OCI-LY7 (cell line): ENCODE results near the gene CORO7. TPM values are rescaled to one million over a fixed set of nuclear protein-coding genes. Genes with fewer than 3 reads are reported as not detected.

ENCODE experiments used
- BruUV-seq: library from RNA; stranded (reverse); fragments of 400-500 nt; replicated peaks from 2 replicates; lab custom pipeline; 2021; lab: Mats Ljungman, UMichigan
- CTCF ChIA-PET: fragments of 300-600 bp; sonication (Branson Sonifier 250); formaldehyde crosslinking; loops from one replicate; lab custom pipeline; 2022; ENCODE audit warnings: antibody characterized with exemption; ENCODE audit not compliant: unreplicated experiment; lab: Charles Lee
- POLR2A ChIA-PET: fragments of 300-600 bp; sonication (Branson Sonifier 250); formaldehyde crosslinking; loops from one replicate; lab custom pipeline; 2022; ENCODE audit warnings: antibody characterized with exemption; lab: Charles Lee
- DNase-seq: peaks from one replicate; pipeline ENCODE4 v3.0.0-alpha.2; 2015; ENCODE audit warnings: low spot score
- H2AFZ ChIP-seq: fragments of 200-600 bp; sonication (generic), shearing (Covaris generic); 2 replicates; pipeline ENCODE4 v1.6.1; 2014; ENCODE audit warnings: mild to moderate bottlenecking, antibody characterized with exemption, low read length, moderate library complexity
- H3K27ac ChIP-seq: fragments of 200-600 bp; sonication (generic); 2 replicates; pipeline ENCODE4 v1.5.1; 2014; ENCODE audit warnings: mixed run types, low read depth, mild to moderate bottlenecking, moderate library complexity, low read length, inconsistent platforms; ENCODE audit not compliant: poor library complexity, severe bottlenecking
- H3K36me3 ChIP-seq: fragments of 200-600 bp; sonication (generic); 2 replicates; pipeline ENCODE4 v1.6.1; 2014; ENCODE audit warnings: mild to moderate bottlenecking, antibody characterized with exemption, low read length, moderate library complexity, mixed read lengths; ENCODE audit not compliant: insufficient read depth
- H3K4me1 ChIP-seq: fragments of 200-600 bp; sonication (generic); 2 replicates; pipeline ENCODE4 v1.5.1; 2014; ENCODE audit warnings: mild to moderate bottlenecking, low read length; ENCODE audit not compliant: insufficient read depth, poor library complexity, severe bottlenecking
- H3K4me2 ChIP-seq: fragments of 200-600 bp; sonication (generic); 2 replicates; pipeline ENCODE4 v1.6.1; 2014; ENCODE audit warnings: mild to moderate bottlenecking, low read length
- H3K4me3 ChIP-seq: fragments of 200-600 bp; sonication (generic); 2 replicates; pipeline ENCODE4 v1.5.1; 2014; ENCODE audit warnings: mild to moderate bottlenecking, low read depth, low read length; ENCODE audit not compliant: poor library complexity, severe bottlenecking
- H3K79me2 ChIP-seq: fragments of 200-600 bp; sonication (generic); 2 replicates; pipeline ENCODE4 v1.6.1; 2016; ENCODE audit warnings: low read depth, mild to moderate bottlenecking, low read length, moderate library complexity, mixed read lengths; ENCODE audit not compliant: insufficient read depth
- H3K9me2 ChIP-seq: fragments of 200-600 bp; sonication (generic); 2 replicates; pipeline ENCODE4 v1.6.1; 2016; ENCODE audit warnings: mild to moderate bottlenecking, low read length, mixed read lengths; ENCODE audit not compliant: insufficient read depth
- H3K9me3 ChIP-seq: fragments of 200-600 bp; sonication (generic); 2 replicates; pipeline ENCODE4 v1.6.1; 2014; ENCODE audit warnings: mild to moderate bottlenecking, mixed run types, low read length, mixed read lengths
- H4K20me1 ChIP-seq: fragments of 200-600 bp; sonication (generic); 2 replicates; pipeline ENCODE4 v1.6.1; 2014; ENCODE audit warnings: mild to moderate bottlenecking, antibody characterized with exemption, low read length, moderate library complexity, mixed read lengths; ENCODE audit not compliant: insufficient read depth
- EZH2phosphoT487 ChIP-seq: fragments of 200-600 bp; sonication (generic); IDR thresholded peaks from 2 replicates; pipeline ENCODE4 v1.6.1; 2018; ENCODE audit warnings: low read depth, borderline replicate concordance, mild to moderate bottlenecking, mixed run types, antibody characterized with exemption, low read length, moderate library complexity, mixed read lengths
- intact Hi-C: fragments of 100-400 bp; cut with micrococcal nuclease; formaldehyde crosslinking; loops from one replicate; pipeline ENCODE4 v1.10.0; 2022; ENCODE audit not compliant: unreplicated experiment
- total RNA-seq, 2 experiments: library from RNA; depleted of rRNA in 1 of 2; stranded (reverse); fragments of >200 nt in 1 of 2; shearing (Covaris generic) in 1 of 2; gene quantifications; 2 replicates each; pipeline ENCODE4 v1.2.3, GENCODE V29; 2014 to 2022
- TF ChIP-seq, protein P1 (sequence below): fragments of 200-600 bp; sonication (generic); conservative IDR thresholded peaks from 2 replicates; pipeline ENCODE4 v1.5.1; 2014; ENCODE audit warnings: mild to moderate bottlenecking, antibody characterized with exemption, low read length, moderate library complexity, mixed read lengths

CORO7 gene
- total RNA-seq, 2 experiments from 2014 or later = 77.2 to 112 TPM

DNA sequence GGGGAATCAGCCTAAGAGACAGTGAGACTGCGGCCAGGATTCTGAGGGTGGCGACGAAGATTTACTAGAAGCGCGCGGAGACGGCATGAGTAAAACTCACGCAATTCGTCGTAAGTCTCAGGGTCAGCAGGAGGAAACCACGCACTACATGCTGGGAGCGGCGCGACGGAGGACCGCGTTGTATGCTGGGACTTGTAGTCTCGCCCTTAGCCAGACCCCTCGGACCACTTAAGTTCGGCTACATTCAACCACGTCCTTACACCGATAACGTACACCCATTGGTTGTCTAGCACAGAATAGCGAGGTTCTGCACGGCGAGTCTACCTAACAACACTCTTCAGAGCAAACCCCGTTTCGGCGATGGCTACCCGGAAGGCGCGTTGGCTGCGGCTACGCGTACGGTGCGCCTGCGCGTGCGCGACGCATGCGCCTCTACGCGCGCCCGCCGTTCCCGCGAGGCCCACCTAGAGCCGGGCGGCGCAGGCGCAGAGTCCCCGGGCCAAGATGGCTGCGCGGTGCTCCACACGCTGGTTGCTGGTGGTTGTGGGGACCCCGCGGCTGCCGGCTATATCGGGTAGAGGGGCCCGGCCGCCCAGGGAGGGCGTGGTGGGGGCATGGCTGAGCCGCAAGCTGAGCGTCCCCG lies 9.1 kb upstream of the CORO7 start, which contains the start of gene DNAJA3:
Gene DNAJA3 (plus strand): TSS at position 491 of the 643 bp plus-strand sequence. CDS start 14 bp downstream, at position 505.
- no TSS peak for BruUV-seq
- POLR2A ChIA-PET = no interaction called here
- peaks cover 36% of the 10 kb centered on the region for H3K36me3 ChIP-seq
- peaks cover 50% of the 10 kb centered on the region for H3K79me2 ChIP-seq
- no peaks in the 10 kb centered on the region for H3K9me2 ChIP-seq
- peak within 1 kb of the TSS; percentile 90 for H3K4me3 ChIP-seq
- H3K4me1 ChIP-seq = peaks cover 23% of the 10 kb centered on the region
- CTCF ChIA-PET = no interaction called here
- peak within 1 kb of the TSS; percentile 89 for H2AFZ ChIP-seq
- peak within 1 kb of the TSS; percentile 88 for H3K27ac ChIP-seq
- H3K4me2 ChIP-seq = peak within 1 kb of the TSS; percentile 99
- TF ChIP-seq EZH2phosphoT487 = no peak
- TF ChIP-seq, protein P1, sequence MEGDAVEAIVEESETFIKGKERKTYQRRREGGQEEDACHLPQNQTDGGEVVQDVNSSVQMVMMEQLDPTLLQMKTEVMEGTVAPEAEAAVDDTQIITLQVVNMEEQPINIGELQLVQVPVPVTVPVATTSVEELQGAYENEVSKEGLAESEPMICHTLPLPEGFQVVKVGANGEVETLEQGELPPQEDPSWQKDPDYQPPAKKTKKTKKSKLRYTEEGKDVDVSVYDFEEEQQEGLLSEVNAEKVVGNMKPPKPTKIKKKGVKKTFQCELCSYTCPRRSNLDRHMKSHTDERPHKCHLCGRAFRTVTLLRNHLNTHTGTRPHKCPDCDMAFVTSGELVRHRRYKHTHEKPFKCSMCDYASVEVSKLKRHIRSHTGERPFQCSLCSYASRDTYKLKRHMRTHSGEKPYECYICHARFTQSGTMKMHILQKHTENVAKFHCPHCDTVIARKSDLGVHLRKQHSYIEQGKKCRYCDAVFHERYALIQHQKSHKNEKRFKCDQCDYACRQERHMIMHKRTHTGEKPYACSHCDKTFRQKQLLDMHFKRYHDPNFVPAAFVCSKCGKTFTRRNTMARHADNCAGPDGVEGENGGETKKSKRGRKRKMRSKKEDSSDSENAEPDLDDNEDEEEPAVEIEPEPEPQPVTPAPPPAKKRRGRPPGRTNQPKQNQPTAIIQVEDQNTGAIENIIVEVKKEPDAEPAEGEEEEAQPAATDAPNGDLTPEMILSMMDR = no peak
- intact Hi-C loops = loop anchor here (1.0 to 10.0 kb wide), 2 partner anchors 49 to 419 kb away; partner anchors contain the start of genes GLYR1, NMRAL1 and UBN1
- DNase-seq = peak; percentile 97
- no peaks in the 10 kb centered on the region for H4K20me1 ChIP-seq
- no peaks in the 10 kb centered on the region for H3K9me3 ChIP-seq

DNA sequence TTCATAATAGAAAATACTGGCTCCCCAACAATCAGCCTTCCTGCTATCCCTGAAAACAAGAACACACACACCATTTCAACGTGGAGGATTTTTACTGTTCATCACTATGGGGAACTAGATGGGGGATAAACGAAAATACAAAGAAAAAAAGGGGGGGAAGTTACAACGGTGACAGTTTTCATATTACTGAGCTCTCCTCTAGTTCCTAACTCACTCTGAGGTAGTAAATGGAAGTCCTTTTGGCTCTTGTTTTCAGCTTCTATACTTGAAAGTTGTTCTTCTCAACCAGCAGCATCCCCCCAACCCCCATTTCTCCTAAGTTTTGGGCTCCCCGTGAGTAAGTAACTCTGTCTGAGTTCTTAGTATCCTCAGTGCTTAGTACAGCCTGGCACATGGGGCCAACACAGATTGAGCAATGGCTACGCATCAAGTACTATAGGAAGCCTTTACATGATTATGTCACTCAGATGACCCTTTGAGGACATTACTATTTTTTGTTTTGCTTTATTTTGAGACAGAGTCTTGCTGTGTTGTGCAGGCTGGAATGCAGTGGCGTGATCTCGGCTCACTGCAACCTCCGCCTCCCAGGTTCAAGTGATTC lies 4.2 kb upstream of the CORO7 start:
- no TSS peak for BruUV-seq
- CTCF ChIA-PET = no interaction called here
- no peak overlapping the region for H3K4me2 ChIP-seq

More for the DNA sequence above, 4.2 kb upstream of the CORO7 start:
- POLR2A ChIA-PET = interaction anchor here (0.8 kb wide), 1 partner anchor 56 kb away, joined by 5 read pairs; no protein-coding TSS in a partner anchor
- Histone ChIP-seq H3K79me2 (peaks cover 9% of the 10 kb centered on the region), H3K4me3 (no peak overlapping the region), H3K4me1 (peaks cover 14% of the 10 kb centered on the region), H2AFZ (no peak overlapping the region), H3K9me2 (no peaks in the 10 kb centered on the region), H3K36me3 (no peaks in the 10 kb centered on the region), H4K20me1 (peaks cover under 1% of the 10 kb centered on the region; the same call in 1 of the 2 replicates), H3K27ac (no peak overlapping the region), H3K9me3 (no peaks in the 10 kb centered on the region)
- DNase-seq = no peak
- TF ChIP-seq EZH2phosphoT487 = no peak
- TF ChIP-seq, protein P1 = no peak
- intact Hi-C loops = loop anchor here (10.0 kb wide), 1 partner anchor 424 kb away; the partner anchor contains the start of genes GLYR1 and UBN1
